GM12801 (cell line): ENCODE data around the gene WFDC1.

ENCODE experiments used
- CTCF ChIP-seq: IDR thresholded peaks from one replicate; pipeline ENCODE4 v1.5.1; 2011; ENCODE audit warnings: control low read depth; ENCODE audit not compliant: insufficient read length; ENCODE audit errors: extremely low read depth

The WFDC1 gene

GRCh38 chr16:84281074-84281473 lies 13.6 kb upstream of the WFDC1 start:
- no peak for TF ChIP-seq CTCF

- no peak for TF ChIP-seq CTCF
Measured at GRCh38 chr16:84282533-84282932, 12.1 kb upstream of the WFDC1 start.

GRCh38 chr16:84283314-84284153 lies 11.1 kb upstream of the WFDC1 start:
- TF ChIP-seq CTCF: no peak

- no peak for TF ChIP-seq CTCF
Measured at GRCh38 chr16:84284154-84284722, 10.4 kb upstream of the WFDC1 start.

- TF ChIP-seq CTCF: no peak
Measured at GRCh38 chr16:84286578-84287240, 8.0 kb upstream of the WFDC1 start.

GRCh38 chr16:84288902-84289301 lies 5.8 kb upstream of the WFDC1 start:
- TF ChIP-seq CTCF: no peak

- TF ChIP-seq CTCF: no peak
Measured at GRCh38 chr16:84291226-84291625, 3.5 kb upstream of the WFDC1 start.
